Renal cortex interstitium (tissue), 11 donors: ENCODE measurements around the gene SLC16A10. TPM values are rescaled to one million over a fixed set of nuclear protein-coding genes. Genes with fewer than 3 reads are reported as not detected.

Experiments used
- DNase-seq, 11 donors: peaks; one replicate each; pipeline ENCODE4 v3.0.0-alpha.2; 2013; ENCODE audit warnings: low read depth in 9 of 11, low spot score in 4 of 11; ENCODE audit errors: extremely low read depth in 1 of 11
- polyA plus RNA-seq, 3 donors: library from polyadenylated mRNA; unstranded; fragments of 120-200 nt; gene quantifications; one replicate each; pipeline ENCODE4 v1.2.1, GENCODE V29; 2013; ENCODE audit not compliant: insufficient read length in 3 of 3

SLC16A10 gene
- polyA plus RNA-seq, 3 donors = 25.5 to 30.3 (median 30.3) TPM

GRCh38 chr6:111266276-111266675, 179.0 kb downstream of the SLC16A10 start:
- no peak for DNase-seq

- no peak for DNase-seq
Observed at GRCh38 chr6:111267764-111268333, 180.5 kb downstream of the SLC16A10 start.

DNA sequence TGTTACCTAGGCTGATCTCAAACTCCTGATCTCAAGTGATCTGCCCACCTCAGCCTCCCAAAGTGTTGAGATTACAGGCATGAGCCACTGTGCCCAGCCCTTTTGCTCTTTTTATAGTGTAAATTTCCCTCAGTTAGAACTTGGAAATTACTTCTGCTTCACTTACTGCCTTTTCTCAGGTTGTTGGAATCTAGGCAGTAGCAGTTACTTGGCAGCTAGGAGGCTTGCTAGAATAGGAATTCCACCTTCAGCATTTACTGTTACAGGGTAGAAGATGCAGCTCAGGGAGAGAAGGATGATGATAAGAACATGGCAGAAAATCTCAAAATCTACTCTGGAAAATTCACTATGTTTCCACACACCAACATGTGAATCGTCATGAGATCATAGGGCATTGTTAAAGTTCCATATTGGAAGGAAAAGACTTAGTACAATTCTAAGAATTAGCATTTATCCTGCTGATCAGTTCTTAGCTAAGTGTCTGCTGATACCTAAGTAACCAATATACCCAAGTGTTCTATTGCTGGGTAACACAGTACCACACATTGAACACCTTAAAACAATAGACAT, 182.2 kb downstream of the SLC16A10 start:
- no peak for DNase-seq

GRCh38 chr6:111270121-111270520, 182.8 kb downstream of the SLC16A10 start:
- no peak for DNase-seq

DNA sequence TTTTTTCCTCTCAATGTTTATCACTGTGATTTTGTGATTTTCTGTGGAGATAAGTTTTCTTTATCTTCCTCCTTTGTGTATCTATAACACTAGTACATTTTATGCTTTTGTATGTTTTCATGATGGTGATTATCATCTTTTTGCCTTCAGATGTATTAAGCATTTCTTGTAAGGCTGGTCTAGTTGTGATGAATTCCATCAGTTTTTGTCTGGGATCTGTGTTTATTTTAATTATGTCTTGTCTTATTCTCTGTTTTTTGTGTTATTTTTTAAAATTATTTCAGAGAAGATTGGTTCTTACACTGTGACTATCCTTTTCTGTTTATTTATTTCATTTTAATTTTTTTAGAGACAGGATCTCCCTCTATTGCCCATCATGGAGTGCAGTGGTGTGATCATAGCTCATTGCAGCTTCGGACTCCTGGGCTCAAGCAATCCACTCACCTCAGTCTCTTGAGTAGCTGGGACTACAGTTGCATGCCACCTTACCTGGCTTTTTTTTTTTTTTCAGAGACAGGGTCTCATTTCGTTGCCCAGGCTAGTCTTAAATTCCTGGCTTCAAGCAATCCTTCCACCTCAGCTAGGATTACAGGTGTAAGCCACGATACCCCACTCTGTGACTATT, 187.4 kb downstream of the SLC16A10 start:
- DNase-seq = no peak

DNA sequence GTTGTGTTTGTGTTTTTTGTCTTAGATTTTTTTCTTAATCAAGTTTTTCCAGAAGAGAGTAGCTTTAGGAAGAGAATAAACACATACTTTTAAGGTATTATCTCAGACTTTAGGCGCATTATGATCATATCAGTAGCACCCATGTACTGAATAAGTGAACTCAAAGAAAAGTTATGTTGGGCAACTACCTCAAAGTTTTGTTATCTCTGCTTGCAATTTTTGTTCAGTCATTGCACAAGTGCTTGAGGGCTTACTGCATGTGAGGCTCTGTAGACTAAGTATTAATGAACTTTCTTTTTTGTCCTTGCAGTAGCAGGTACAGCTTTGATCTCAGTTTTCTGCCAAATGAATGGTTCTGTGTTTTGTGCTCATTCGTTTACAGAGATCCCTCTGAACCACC, 189.0 kb downstream of the SLC16A10 start:
- DNase-seq = no peak

- DNase-seq = no peak
Observed at GRCh38 chr6:111276736-111277135, 189.4 kb downstream of the SLC16A10 start.

DNA sequence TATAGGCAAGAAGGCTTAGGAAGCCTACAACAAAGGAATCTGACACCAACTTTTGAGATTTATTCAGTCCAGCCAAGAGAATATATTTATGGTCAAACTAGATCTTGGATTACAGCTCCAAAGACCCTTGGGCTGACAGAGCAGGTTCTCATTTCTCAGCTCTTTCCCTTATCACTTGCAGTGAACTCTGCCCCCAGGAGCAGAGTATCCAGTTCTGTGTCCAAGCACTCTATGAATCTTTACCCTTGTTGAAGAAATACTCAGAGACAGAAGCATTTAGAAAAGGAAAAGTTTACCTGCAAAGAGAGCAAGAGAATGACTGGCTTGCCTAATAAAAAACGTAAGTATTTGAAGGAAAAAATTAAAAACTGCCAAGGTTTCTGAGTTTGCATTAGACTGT, 190.5 kb downstream of the SLC16A10 start:
- no peak for DNase-seq

- no peak for DNase-seq
Observed at GRCh38 chr6:111278731-111279130, 191.4 kb downstream of the SLC16A10 start.

DNA sequence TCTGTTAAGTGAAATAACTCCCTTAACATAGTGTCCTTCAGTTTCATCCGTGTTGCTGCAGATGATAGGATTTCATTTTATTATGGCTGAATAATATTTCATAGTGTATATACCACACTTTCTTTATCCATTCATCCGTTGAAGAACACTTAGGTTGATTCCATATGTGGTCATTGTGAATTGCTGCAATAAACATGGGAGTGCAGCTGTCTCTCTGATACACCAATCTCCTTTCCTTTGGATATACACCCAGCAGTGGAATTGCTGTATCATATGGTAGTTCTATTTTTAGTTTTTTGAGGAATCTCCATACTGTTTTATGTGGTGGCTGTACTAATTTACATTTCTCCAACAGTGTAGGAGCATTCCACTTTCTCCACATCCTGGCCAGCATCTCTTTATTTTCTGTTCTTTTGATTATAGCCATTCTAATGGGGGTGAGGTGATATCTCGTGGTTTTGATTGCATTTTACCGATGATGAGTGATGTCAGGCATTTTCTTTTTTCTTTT, 193.2 kb downstream of the SLC16A10 start:
- DNase-seq = no peak

Other genes starting within 250 kb of the SLC16A10 start
- 10 to 100 TPM; 74.0 to 96.3 (median 77.2) TPM for gene AMD1, start 212.7 kb upstream of the SLC16A10 start, polyA plus RNA-seq
- gene GTF3C6, start 128.8 kb upstream of the SLC16A10 start, polyA plus RNA-seq = 100 to 1,000 TPM in 1 of 3 donors, 10 to 100 TPM in 2; 73.2 to 112 (median 97.2) TPM
- gene RPF2, start 105.5 kb upstream of the SLC16A10 start, polyA plus RNA-seq = 10 to 100 TPM; 29.5 to 40.4 (median 29.9) TPM